Chondrocyte (in vitro differentiated cells): ENCODE results near the gene HYAL3. TPM values are rescaled to one million over a fixed set of nuclear protein-coding genes. Genes with fewer than 3 reads are reported as not detected.
"Not testable (repeated sequence)": the region's sequence is repeated elsewhere in the genome, so short reads cannot be mapped to it uniquely, and the experiment has no call there.

Experiments
- DNase-seq: peaks from one replicate; pipeline ENCODE4 v3.0.0; 2021; ENCODE audit warnings: mixed read lengths, low spot score
- H3K27ac Mint-ChIP-seq: one replicate; pipeline ENCODE4 v1.8.0; 2021; ENCODE audit warnings: mild to moderate bottlenecking, moderate library complexity, mixed read lengths; ENCODE audit not compliant: unreplicated experiment
- H3K27me3 Mint-ChIP-seq: 2 replicates; pipeline ENCODE4 v1.8.0; 2021; ENCODE audit warnings: low read depth, mixed read lengths
- H3K36me3 Mint-ChIP-seq: 2 replicates; pipeline ENCODE4 v1.8.0; 2021; ENCODE audit warnings: low read depth, mixed read lengths
- H3K4me1 Mint-ChIP-seq: 2 replicates; pipeline ENCODE4 v1.8.0; 2021; ENCODE audit warnings: low read depth, mild to moderate bottlenecking, mixed read lengths
- H3K4me3 Mint-ChIP-seq: one replicate; pipeline ENCODE4 v1.8.0; 2021; ENCODE audit warnings: mild to moderate bottlenecking, moderate library complexity, mixed read lengths; ENCODE audit not compliant: unreplicated experiment
- H3K9me3 Mint-ChIP-seq: 2 replicates; pipeline ENCODE4 v1.8.0; 2021; ENCODE audit warnings: low read depth, mixed read lengths
- total RNA-seq: library from RNA; stranded (reverse); gene quantifications from 3 replicates; pipeline ENCODE4 v1.2.1, GENCODE V29; 2021
- TF ChIP-seq, protein P1 (sequence below): fragments of 200-600 bp; sonication (generic); IDR thresholded peaks from 2 replicates; pipeline ENCODE4 v1.5.0; 2021; ENCODE audit warnings: antibody characterized with exemption, mild to moderate bottlenecking, moderate library complexity

Gene HYAL3
- total RNA-seq, 1 donor from 2014 or later = 5.4 TPM

DNA sequence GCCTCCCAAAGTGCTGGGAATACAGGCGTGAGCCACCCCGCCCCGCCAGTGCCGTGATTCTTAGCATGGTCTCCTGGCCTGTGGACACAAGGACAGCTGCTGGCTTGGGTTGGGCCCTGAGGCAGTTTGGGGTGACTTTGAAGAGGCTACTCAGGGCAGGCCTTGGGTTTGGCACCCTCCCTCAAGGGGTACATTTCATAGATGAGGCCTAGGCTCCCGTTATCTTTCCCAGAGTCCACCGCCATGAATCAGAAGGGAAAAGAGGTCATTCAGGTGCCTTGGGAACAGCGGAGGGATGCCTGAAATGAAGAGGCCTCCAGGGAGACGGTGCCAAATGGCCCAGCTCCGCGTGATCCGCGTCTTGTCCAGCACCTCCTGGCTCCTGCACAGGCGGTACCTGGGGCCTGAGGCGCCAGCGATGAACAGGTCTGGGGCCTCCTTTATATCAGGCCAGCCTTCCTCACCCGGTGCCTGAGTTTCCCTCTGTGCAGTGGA, 53.9 kb downstream of the HYAL3 start:
- peaks cover 5% of the 10 kb centered on the region for H3K36me3 Mint-ChIP-seq
- peak overlapping the region; percentile 98 for H3K27ac Mint-ChIP-seq
- no peaks in the 10 kb centered on the region for H3K9me3 Mint-ChIP-seq
- TF ChIP-seq, protein P1, sequence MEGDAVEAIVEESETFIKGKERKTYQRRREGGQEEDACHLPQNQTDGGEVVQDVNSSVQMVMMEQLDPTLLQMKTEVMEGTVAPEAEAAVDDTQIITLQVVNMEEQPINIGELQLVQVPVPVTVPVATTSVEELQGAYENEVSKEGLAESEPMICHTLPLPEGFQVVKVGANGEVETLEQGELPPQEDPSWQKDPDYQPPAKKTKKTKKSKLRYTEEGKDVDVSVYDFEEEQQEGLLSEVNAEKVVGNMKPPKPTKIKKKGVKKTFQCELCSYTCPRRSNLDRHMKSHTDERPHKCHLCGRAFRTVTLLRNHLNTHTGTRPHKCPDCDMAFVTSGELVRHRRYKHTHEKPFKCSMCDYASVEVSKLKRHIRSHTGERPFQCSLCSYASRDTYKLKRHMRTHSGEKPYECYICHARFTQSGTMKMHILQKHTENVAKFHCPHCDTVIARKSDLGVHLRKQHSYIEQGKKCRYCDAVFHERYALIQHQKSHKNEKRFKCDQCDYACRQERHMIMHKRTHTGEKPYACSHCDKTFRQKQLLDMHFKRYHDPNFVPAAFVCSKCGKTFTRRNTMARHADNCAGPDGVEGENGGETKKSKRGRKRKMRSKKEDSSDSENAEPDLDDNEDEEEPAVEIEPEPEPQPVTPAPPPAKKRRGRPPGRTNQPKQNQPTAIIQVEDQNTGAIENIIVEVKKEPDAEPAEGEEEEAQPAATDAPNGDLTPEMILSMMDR = no peak
- peaks cover 79% of the 10 kb centered on the region for H3K4me1 Mint-ChIP-seq
- DNase-seq = no peak
- peak overlapping the region; percentile 61 for H3K4me3 Mint-ChIP-seq
- H3K27me3 Mint-ChIP-seq = no peaks in the 10 kb centered on the region

DNA sequence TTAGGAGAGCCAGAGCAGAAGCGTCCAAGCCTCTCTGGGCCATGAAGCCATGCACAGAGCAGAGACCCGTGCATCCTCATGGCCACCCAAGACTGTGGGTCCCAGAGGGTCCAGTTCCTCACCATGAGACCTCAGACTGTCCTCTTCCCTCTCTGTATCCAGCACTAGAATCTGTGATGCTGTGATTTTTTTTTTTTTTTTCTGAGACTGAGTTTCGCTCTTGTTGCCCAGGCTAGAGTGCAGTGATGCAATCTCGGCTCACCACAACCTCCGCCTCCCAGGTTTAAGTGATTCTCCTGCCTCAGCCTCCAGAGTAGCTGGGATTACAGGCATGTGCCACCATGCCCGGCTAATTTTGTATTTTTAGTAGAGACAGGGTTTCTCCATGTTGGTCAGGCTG, 54.4 kb downstream of the HYAL3 start:
- Mint-ChIP-seq H3K4me1 (peaks cover 80% of the 10 kb centered on the region), H3K27ac (peak overlapping the region; percentile 98)
- not testable (repeated sequence) for DNase-seq, H3K4me3 Mint-ChIP-seq, H3K27me3 Mint-ChIP-seq, H3K36me3 Mint-ChIP-seq, H3K9me3 Mint-ChIP-seq

DNA sequence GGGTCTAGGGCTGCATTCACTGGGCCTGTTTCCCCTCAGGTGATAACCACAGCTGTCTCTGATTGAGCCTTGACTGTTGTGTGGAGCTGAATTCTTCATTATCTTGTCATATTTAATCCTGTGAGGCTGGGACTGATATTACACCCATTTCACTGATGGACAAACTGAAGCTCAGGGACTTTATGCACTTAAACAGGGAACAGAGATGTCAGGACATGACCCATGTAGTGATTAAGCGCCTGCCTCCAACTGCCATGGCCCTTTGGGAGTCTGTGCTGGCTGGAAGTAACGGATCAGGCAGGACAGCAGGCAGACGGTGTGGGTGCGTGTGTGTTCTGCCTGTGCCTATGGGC, 55.7 kb downstream of the HYAL3 start:
- TF ChIP-seq, protein P1 = no peak
- Mint-ChIP-seq H3K4me3 (no peak overlapping the region), H3K27me3 (no peaks in the 10 kb centered on the region), H3K36me3 (peaks cover 3% of the 10 kb centered on the region), H3K9me3 (no peaks in the 10 kb centered on the region), H3K4me1 (peaks cover 81% of the 10 kb centered on the region), H3K27ac (peak overlapping the region; percentile 84)
- no peak for DNase-seq

DNA sequence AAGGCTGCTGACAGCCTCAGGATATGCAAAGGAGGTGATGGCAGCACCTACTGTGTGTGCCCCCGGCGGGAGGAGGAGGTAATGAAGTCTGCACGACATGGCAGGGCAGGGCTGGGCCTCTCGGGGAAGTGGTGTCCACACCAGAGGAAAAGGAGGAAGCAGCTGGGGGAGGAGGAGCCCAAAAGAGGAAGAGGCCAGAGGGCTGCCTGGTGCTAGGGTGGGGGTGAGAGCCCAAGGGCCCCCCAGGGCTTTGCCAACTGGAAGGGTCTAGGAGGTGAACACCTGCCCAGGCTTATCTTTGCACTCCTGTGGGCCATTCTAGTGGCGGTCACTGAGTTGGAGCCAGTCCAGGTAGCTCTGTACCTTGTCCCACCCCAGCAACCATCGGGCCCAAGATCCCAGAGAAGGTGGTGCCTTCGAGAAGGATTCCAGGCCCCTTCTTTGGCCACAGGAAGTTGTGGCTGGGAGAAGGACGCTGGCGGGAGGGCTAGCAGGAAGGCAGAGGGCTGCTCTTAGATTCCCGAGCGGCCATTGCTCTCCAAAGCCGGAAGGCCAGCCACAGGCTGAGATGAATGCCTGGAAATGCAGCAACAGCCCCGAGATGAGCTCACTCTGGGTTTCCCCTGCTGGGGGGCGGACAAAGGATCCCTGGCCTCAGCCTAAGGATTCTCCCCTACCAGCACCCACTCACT, 56.2 kb downstream of the HYAL3 start:
- H3K4me3 Mint-ChIP-seq = no peak overlapping the region
- no peaks in the 10 kb centered on the region for H3K9me3 Mint-ChIP-seq
- no peaks in the 10 kb centered on the region for H3K27me3 Mint-ChIP-seq

More for the DNA sequence above, 56.2 kb downstream of the HYAL3 start:
- H3K36me3 Mint-ChIP-seq = peaks cover 3% of the 10 kb centered on the region
- H3K4me1 Mint-ChIP-seq = peaks cover 81% of the 10 kb centered on the region
- H3K27ac Mint-ChIP-seq = peak overlapping the region; percentile 84
- TF ChIP-seq, protein P1 = no peak
- no peak for DNase-seq

Other genes starting within 250 kb of the HYAL3 start
- 119 to 147 TPM (median 127 TPM) in 3 replicates for gene RBM5, start 210.5 kb downstream of the HYAL3 start, total RNA-seq
- 18.7 to 37.5 TPM (median 36.7 TPM) in 3 replicates for gene SEMA3F, start 144.1 kb downstream of the HYAL3 start, total RNA-seq
- not detected in 3 replicates for gene GNAT1, start 107.8 kb downstream of the HYAL3 start, total RNA-seq
- 1.00 to 1.9 TPM (median 1.2 TPM) in 3 replicates for gene SLC38A3, start 94.1 kb downstream of the HYAL3 start, total RNA-seq
- 388 to 444 TPM (median 443 TPM) in 3 replicates for gene GNAI2, start 63.2 kb downstream of the HYAL3 start, total RNA-seq
- gene SEMA3B, start 30.3 kb downstream of the HYAL3 start, total RNA-seq = 9.6 to 16.4 TPM (median 14.9 TPM) in 3 replicates
- not detected in 3 replicates for gene LSMEM2, start 20.3 kb downstream of the HYAL3 start, total RNA-seq
- 38.9 to 54.4 TPM (median 44.0 TPM) in 3 replicates for gene IFRD2, start 7.0 kb downstream of the HYAL3 start, total RNA-seq
- gene NAA80, start within 50 bp of the HYAL3 start, total RNA-seq = 10.9 to 16.0 TPM (median 12.9 TPM) in 3 replicates
- 0.22 to 0.65 TPM (median 0.26 TPM) in 3 replicates for gene HYAL1, start 4.2 kb upstream of the HYAL3 start, total RNA-seq
- 31.3 to 37.0 TPM (median 36.8 TPM) in 3 replicates for gene HYAL2, start 23.3 kb upstream of the HYAL3 start, total RNA-seq
- gene TUSC2, start 28.8 kb upstream of the HYAL3 start, total RNA-seq = 15.3 to 18.6 TPM (median 17.0 TPM) in 3 replicates
- 17.3 to 22.4 TPM (median 21.8 TPM) in 3 replicates for gene RASSF1, start 41.4 kb upstream of the HYAL3 start, total RNA-seq
- 0.41 to 2.0 TPM (median 1.1 TPM) in 3 replicates for gene ZMYND10, start 46.3 kb upstream of the HYAL3 start, total RNA-seq
- gene NPRL2, start 51.4 kb upstream of the HYAL3 start, total RNA-seq = 19.8 to 26.9 TPM (median 21.7 TPM) in 3 replicates
- 18.2 to 29.4 TPM (median 19.5 TPM) in 3 replicates for gene CYB561D2, start 51.5 kb upstream of the HYAL3 start, total RNA-seq
- 45.8 to 51.8 TPM (median 50.4 TPM) in 3 replicates for gene TMEM115, start 60.1 kb upstream of the HYAL3 start, total RNA-seq
- gene CACNA2D2, start 204.2 kb upstream of the HYAL3 start, total RNA-seq = 0.34 to 0.46 TPM (median 0.40 TPM) in 3 replicates